Heart left ventricle (tissue), 16 donors: Measurements from ENCODE around the gene EHMT2. TPM values are rescaled to one million over a fixed set of nuclear protein-coding genes. Genes with fewer than 3 reads are reported as not detected.

Source experiments
- ATAC-seq, 4 donors: fragments of 200-7000 bp; cut with Tn5 transposase; one replicate each; pipeline ENCODE4 v1.9.1; 2020 to 2022; ENCODE audit warnings: moderate library complexity in 4 of 4, mild to moderate bottlenecking in 3 of 4, moderate number of reproducible peaks in 1 of 4
- DNase-seq, 5 donors: peaks; one replicate each; pipeline ENCODE4 v3.0.0-alpha.2; 2020
- H3K27ac ChIP-seq, 12 donors: fragments of 200-600 bp; sonication (generic) in 4 of 12; one replicate each; pipeline versions ENCODE4 v1.5.0 to v1.8.0; 2016 to 2022; ENCODE audit warnings: mild to moderate bottlenecking in 2 of 12
- H3K27me3 ChIP-seq, 9 donors: fragments of 200-600 bp; sonication (generic) in 2 of 9; one replicate each; pipeline versions ENCODE4 v1.5.1 to v1.8.0; 2016 to 2022; ENCODE audit warnings: mild to moderate bottlenecking in 3 of 9
- H3K36me3 ChIP-seq, 9 donors: fragments of 200-600 bp; sonication (generic) in 2 of 9; one replicate each; pipeline versions ENCODE4 v1.5.0 to v1.8.0; 2018 to 2022; ENCODE audit warnings: mild to moderate bottlenecking in 2 of 9
- H3K4me1 ChIP-seq, 12 donors: fragments of 200-600 bp; sonication (generic) in 4 of 12; one replicate each; pipeline versions ENCODE4 v1.5.0 to v1.8.0; 2016 to 2022; ENCODE audit warnings: mild to moderate bottlenecking in 3 of 12
- H3K4me3 ChIP-seq, 12 donors: fragments of 200-600 bp; sonication (generic) in 4 of 12; one replicate each; pipeline versions ENCODE4 v1.5.0 to v1.8.0; 2017 to 2022; ENCODE audit warnings: mild to moderate bottlenecking in 9 of 12, moderate library complexity in 4 of 12
- H3K9me3 ChIP-seq, 12 donors: fragments of 200-600 bp; sonication (generic) in 4 of 12; one replicate each; pipeline versions ENCODE4 v1.5.0 to v1.8.0; 2016 to 2022; ENCODE audit warnings: mild to moderate bottlenecking in 1 of 12
- POLR2A ChIP-seq, 2 donors: fragments of 450-650 bp; IDR thresholded peaks; one replicate each; pipeline ENCODE4 v1.6.1; 2017; ENCODE audit warnings: antibody characterized with exemption in 2 of 2, mild to moderate bottlenecking in 2 of 2, moderate library complexity in 2 of 2
- WGBS, 4 donors: extraction: QIAGEN DNeasy Blood & Tissue Kit in 2 of 4; methylation state at CpG; one replicate each; pipeline versions ENCODE4 v1.1.5 to v1.1.7; 2013 to 2018; 5-methylcytosine and 5-hydroxymethylcytosine counted together
- intact Hi-C, 10 donors: fragments of 100-400 bp; cut with DNase I; formaldehyde crosslinking; loops; one replicate each; pipeline versions ENCODE4 v1.11.1 to v1.14.2; 2022
- polyA plus RNA-seq, 2 donors: library from polyadenylated mRNA; stranded (reverse); fragments of 200-250 nt; gene quantifications; one replicate each; pipeline ENCODE4 v1.2.3, GENCODE V29; 2013
- total RNA-seq, 9 donors: library from RNA; depleted of rRNA in 2 of 9; stranded (reverse); fragments of >200 nt in 2 of 9; fragmentation: NEBNext Ultra II Directional in 3 of 9; extraction: Animal tissue kit (Norgen Biotek cat#: 25700) in 3 of 9; gene quantifications; one replicate each; pipeline versions ENCODE4 v1.1.0 to v1.2.4, GENCODE V29; 2016 to 2023
- TF ChIP-seq, protein P1 (sequence below), 12 donors: fragments of 200-600 bp; sonication (generic) in 4 of 12; IDR thresholded peaks; one replicate each; pipeline versions ENCODE4 v1.5.0 to v1.8.0; 2018 to 2022; ENCODE audit warnings: antibody characterized with exemption in 12 of 12, mild to moderate bottlenecking in 5 of 12
- donor health status: ischemic (EF 13 %, LVEDD 7.1; RV severe dilation, severe dysfunction).
- donor health status: healthy with polysubstance abuse.
- donor health status: DM: no; HTN: yes; CAD: no.
- donor health status: DM: no; HTN: no; CAD: no.
- donor health status: ischemic (EF 25% LVEDD 6.9; RV normal size, moderate dysfunction).
- donor health status: ischemic (EF 25% LVEDD 5.7; RV mildly dilated, moderate dysfunction).
- donor health status: healthy.
- donor health status: DM: yes; HTN: yes; CAD: no.
- donor health status: ischemic (EF 35%, LVEDD 5.7; RV mildly dilated, moderate dysfunction).
- donor health status: nonischemic (EF 11% LVEDD 7.7; RV severe dilation, severe dysfunction).
- donor health status: DM: yes; HTN: yes; CAD: no.
- donor health status: PGD.
- donor health status: ischemic (EF 29% LVEDD 5.4; RV normal size, mild dysfunction).
- donor health status: nonischemic (EF 23%, LVEDD 6.1; RV moderate dilation, normal function).

Gene EHMT2
- total and polyA plus RNA-seq, 11 donors: 9.0 to 22.1 (median 14.8) TPM

DNA sequence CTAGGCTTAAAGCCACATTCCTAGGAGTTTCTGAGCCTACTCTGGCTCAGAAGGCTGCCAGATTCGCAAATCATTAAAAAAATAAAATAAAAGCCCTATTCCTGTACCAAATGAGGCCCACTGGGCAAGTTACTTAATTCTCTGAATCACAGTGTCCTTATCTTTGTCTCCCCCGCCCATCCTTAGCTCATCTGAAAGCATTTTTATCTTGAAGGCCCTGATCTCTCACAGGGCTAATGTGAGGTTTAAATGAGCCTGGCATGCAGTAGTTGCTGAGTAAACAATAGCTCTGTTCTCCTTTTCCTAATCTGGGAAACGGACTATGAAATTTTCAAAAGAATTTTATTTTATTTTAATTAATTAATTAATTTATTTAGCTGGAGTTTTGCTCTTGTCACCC lies 6.5 kb upstream of the EHMT2 start:
- H3K27ac ChIP-seq: peak overlapping the region in 1 of 12 donors; percentile 81
- no peak for TF ChIP-seq POLR2A (IDR thresholded peaks at IDR 0.05)
- TF ChIP-seq, protein P1, sequence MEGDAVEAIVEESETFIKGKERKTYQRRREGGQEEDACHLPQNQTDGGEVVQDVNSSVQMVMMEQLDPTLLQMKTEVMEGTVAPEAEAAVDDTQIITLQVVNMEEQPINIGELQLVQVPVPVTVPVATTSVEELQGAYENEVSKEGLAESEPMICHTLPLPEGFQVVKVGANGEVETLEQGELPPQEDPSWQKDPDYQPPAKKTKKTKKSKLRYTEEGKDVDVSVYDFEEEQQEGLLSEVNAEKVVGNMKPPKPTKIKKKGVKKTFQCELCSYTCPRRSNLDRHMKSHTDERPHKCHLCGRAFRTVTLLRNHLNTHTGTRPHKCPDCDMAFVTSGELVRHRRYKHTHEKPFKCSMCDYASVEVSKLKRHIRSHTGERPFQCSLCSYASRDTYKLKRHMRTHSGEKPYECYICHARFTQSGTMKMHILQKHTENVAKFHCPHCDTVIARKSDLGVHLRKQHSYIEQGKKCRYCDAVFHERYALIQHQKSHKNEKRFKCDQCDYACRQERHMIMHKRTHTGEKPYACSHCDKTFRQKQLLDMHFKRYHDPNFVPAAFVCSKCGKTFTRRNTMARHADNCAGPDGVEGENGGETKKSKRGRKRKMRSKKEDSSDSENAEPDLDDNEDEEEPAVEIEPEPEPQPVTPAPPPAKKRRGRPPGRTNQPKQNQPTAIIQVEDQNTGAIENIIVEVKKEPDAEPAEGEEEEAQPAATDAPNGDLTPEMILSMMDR (IDR thresholded peaks at IDR 0.05): no peak
- ATAC-seq (no peak), DNase-seq (no peak)
- no peak overlapping the region for H3K4me3 ChIP-seq
- peaks cover 0 to 37% (median 15%) of the 10 kb centered on the region in 12 donors for H3K4me1 ChIP-seq
- H3K9me3 ChIP-seq: no peaks in the 10 kb centered on the region
- H3K27me3 ChIP-seq: no peaks in the 10 kb centered on the region
- no peaks in the 10 kb centered on the region for H3K36me3 ChIP-seq
- WGBS, 4 donors: 78 to 88% (median 80%) methylated on average over 3 of the region's 3 CpGs
- intact Hi-C loops: loop anchor here in 5 of 10 donors (5.0 to 10.0 kb wide), 2 partner anchors 48 to 51 kb away; partner anchors contain the start of genes NELFE (in 2 of the 5) and SKIC2 (in 2 of the 5)

DNA sequence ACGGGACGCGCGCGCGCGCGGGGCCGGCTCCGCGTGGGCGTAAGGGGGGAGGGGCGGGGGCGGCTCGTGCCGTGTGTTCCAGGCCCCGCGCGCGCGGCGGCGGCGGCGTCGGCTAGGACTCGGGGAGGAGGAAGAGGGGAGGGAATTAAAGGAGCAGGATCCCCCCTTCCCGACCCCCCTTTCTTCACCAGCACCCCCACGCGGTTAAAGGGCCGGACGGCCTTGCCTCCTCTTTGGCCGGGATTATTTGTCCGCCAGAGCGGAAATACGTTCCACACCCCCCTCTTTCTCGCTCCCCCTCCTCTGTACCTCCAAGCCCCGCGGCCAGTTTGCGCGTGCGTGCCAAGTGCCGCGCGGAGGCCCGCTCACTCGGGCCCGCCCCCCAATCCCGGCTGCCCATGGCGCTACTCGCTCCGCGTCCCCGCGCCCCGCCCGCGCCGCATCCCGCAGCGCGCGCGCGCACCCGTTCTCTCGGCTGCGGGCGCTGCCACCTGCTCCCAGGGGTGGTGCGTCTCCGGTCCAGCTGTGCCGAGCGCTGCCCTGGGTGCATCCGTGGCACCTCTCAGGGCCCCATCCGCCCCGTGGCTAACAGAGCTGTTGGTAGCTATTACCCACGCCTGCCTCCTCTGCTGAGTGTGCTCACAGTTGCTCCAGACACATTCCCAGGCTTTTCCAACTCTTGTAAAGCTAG lies 4.6 kb upstream of the EHMT2 start, which contains the start of gene ZBTB12:
Gene ZBTB12 (minus strand): TSS at position 134 of the 691 bp plus-strand sequence. CDS start 781 bp downstream, outside the sequence.
- no peaks in the 10 kb centered on the region for H3K27me3 ChIP-seq
- peak within 1 kb of the TSS; percentile 49 to 95 (median 66) for H3K4me3 ChIP-seq
- peaks cover 0 to 41% (median 20%) of the 10 kb centered on the region in 12 donors for H3K4me1 ChIP-seq
- H3K9me3 ChIP-seq: no peaks in the 10 kb centered on the region
- 1% methylated on average over 23 to 77 of the region's 77 CpGs for WGBS, 4 donors
- intact Hi-C loops: loop anchor here in 5 of 10 donors (5.0 to 10.0 kb wide), 2 partner anchors 50 to 53 kb away; partner anchors contain the start of genes NELFE (in 2 of the 5) and SKIC2 (in 2 of the 5)
- H3K36me3 ChIP-seq: no peaks in the 10 kb centered on the region
- DNase-seq (peak; percentile 93 to 94 (median 93)), ATAC-seq (peak; percentile 60 to 85 (median 82))
- peak in 1 of 2 donors; percentile 55 for TF ChIP-seq POLR2A (IDR thresholded peaks at IDR 0.05)
- TF ChIP-seq, protein P1 (IDR thresholded peaks at IDR 0.05): peak in 3 of 12 donors; percentile 9 to 19 (median 15)
- peak within 1 kb of the TSS; percentile 61 to 91 (median 84) for H3K27ac ChIP-seq

DNA sequence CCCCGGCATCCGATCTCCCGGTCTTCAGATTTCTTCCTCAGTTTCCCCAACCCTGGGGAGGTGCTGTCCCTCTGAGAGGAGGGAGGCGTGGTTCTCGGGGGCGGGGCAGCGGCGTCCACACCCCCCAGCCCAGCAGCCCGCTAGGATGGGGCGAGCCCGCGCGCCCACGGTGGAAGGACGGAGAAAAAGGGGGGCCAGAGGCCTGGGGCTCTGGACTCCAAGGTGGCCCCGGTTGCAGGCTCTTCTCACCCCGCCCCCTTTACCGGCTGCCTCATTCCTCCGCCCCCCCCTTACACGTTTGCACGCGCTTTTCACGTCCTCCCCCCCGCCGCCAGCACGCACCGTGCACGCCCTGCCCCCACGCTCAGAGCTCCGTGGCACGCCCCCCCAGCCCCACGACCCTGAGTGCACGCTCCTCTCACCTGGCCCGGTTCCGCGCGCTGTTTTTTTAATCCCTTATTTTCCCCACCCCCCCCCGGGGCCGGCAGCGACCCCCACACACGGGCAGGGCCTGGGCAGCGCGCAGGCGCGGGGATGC lies 4.0 kb upstream of the EHMT2 start:
- no peaks in the 10 kb centered on the region for H3K27me3 ChIP-seq
- H3K4me3 ChIP-seq: peak overlapping the region; percentile 49 to 95 (median 66)
- peak; percentile 12 to 37 (median 27) for ATAC-seq
- DNase-seq: peak; percentile 64 to 79 (median 70)
- H3K4me1 ChIP-seq: peaks cover 0 to 42% (median 23%) of the 10 kb centered on the region in 12 donors
- intact Hi-C loops: loop anchor here in 5 of 10 donors (5.0 to 10.0 kb wide), 2 partner anchors 51 to 53 kb away; partner anchors contain the start of genes NELFE (in 2 of the 5) and SKIC2 (in 2 of the 5)
- WGBS, 4 donors: 0 to 2% (median 2%) methylated on average over 28 to 45 of the region's 45 CpGs
- H3K27ac ChIP-seq: peak overlapping the region; percentile 61 to 91 (median 84)
- TF ChIP-seq POLR2A (IDR thresholded peaks at IDR 0.05): no peak
- TF ChIP-seq, protein P1 (IDR thresholded peaks at IDR 0.05): no peak
- no peaks in the 10 kb centered on the region for H3K36me3 ChIP-seq
- H3K9me3 ChIP-seq: no peaks in the 10 kb centered on the region
